CD4-positive, alpha-beta T cell treated with Interleukin-17A for 4 hours (primary cell): ENCODE measurements around the gene MSANTD1.

Experiments used
- DNase-seq: peaks from one replicate; pipeline ENCODE4 v3.0.0-alpha.2; 2020; ENCODE audit warnings: mixed read lengths

Gene MSANTD1

GRCh38 chr4:3267576-3268394 is 18.8 kb downstream of the MSANTD1 start:
- no peak for DNase-seq

GRCh38 chr4:3268395-3269104 is 19.6 kb downstream of the MSANTD1 start:
- DNase-seq: no peak

GRCh38 chr4:3269105-3269927 is 20.4 kb downstream of the MSANTD1 start:
- DNase-seq: no peak

DNA sequence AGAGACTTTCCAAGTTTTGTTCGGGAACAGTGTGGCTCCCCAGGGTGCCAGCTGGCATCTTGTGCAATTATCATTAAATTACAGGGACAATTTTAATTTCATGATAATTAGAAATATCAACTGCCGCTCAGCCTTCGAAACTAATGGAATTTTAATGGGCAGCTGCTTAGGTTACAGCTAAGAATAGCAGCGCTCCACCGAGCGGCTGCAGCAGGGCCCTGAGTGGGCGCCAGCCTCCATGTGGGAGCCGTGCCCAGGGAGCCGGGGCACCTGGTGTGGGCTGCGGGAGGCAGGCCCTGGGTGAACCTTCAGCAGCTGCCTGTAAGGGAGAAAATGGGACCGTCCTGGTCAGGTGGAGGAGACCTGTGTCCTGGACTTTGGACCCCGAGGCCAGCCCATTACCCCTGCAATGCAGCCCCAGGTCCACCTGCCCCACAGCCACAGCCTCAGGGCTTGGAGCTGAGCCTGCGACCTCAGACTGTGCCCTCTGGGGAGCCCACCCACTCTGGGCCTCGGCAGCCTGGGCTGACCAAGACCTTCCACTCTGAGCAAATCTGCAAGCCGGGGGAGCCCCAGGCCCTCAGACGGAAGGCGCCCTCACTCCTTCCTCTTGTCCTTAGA is 21.1 kb downstream of the MSANTD1 start:
- DNase-seq: no peak

DNA sequence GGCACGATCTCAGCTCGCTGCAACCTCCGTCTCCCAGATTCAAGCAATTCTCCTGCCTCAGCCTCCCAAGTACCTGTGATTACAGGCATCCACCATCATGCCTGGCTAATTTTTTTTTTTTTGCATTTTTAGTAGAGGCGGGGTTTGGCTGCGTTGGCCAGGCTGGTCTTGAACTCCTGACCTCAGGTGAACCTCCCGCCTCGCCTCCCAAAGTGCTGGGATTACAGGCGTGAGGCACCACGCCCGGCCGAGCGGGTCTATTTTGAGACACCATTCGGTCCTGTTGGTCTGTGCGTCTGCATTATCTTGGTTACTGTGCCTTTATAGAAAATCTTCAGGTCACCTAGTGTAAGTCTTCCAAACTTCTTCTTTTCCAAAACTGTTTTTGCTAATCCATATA is 22.2 kb downstream of the MSANTD1 start:
- DNase-seq: no peak

DNA sequence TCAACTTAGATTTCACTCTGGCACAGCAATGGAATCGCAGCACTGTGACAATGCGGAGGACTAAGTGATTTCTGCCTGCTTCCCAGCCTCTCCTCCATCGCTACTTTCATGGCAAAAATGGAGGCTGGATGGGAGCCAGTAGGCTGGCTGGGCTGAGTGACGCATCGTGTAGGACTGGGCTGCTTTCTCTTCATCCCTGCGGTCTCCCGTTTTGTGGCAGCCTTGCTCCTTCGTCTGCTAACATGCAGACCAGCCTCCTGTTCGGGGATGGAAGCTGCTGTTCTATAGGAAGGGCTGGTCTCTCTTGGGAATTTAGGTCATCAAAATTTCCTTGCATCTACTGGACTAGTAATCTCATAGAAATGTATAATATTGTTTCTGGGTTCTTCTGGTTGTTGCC is 28.0 kb downstream of the MSANTD1 start:
- DNase-seq: no peak

DNA sequence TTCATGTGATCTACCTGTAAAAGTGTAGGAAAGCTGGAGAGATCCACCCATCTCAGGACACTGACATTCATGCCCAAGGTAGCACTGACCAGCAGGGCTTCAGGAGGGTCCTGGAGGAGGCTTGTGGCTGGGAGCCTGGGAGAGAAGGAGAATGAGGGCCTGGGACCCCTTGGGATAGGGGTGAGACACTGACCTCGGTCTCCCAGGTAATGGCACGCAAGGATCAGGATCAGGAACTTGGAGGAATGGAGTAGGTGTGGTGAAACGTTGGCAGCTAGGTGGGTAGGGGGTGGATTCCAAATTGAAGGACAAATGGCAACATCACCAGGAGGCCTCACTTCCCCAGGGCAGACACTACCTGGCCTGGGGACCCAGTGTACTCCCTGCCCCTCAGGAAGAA is 31.5 kb downstream of the MSANTD1 start:
- DNase-seq: no peak

DNA sequence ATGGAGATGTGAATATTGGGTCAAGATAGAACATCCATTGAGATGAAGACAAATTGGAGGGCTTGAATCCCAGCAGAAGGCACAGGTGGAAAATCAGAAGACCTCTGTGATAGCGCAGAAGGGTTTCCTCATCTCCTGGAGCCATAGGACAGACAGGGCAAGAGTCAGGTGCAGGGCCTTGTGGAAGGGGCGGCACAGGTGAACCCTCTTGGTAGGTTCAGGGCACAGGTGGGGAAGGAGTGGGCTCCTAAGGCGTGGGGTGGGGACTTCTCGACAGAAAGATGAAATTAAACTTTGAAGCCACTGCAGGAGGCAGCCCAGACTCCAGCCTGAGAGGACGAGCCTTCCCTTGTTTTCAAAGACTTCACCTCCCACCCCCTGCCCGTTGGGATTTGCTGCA is 34.5 kb downstream of the MSANTD1 start:
- DNase-seq: no peak

DNA sequence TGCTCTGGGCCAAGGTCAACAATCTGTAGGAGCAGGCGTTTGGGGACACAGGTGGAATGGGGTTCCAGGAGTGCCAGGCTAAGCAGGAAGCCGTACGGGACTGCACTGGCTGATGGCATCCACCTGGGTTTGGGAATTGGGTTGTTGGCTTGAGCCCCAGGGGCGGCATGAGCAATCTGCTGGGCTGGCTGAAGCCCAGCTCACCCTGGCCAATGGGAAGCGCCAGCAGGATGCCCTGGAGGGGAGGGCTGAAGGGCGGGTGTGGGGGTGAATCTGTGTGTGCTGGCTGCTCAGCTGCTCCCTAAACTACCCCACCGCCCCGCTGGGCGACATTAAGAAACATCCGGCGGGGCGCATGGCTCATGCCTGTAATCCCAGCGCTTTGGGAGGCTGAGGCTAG is 35.0 kb downstream of the MSANTD1 start:
- DNase-seq: no peak

GRCh38 chr4:3284734-3285557 is 36.0 kb downstream of the MSANTD1 start:
- no peak for DNase-seq

DNA sequence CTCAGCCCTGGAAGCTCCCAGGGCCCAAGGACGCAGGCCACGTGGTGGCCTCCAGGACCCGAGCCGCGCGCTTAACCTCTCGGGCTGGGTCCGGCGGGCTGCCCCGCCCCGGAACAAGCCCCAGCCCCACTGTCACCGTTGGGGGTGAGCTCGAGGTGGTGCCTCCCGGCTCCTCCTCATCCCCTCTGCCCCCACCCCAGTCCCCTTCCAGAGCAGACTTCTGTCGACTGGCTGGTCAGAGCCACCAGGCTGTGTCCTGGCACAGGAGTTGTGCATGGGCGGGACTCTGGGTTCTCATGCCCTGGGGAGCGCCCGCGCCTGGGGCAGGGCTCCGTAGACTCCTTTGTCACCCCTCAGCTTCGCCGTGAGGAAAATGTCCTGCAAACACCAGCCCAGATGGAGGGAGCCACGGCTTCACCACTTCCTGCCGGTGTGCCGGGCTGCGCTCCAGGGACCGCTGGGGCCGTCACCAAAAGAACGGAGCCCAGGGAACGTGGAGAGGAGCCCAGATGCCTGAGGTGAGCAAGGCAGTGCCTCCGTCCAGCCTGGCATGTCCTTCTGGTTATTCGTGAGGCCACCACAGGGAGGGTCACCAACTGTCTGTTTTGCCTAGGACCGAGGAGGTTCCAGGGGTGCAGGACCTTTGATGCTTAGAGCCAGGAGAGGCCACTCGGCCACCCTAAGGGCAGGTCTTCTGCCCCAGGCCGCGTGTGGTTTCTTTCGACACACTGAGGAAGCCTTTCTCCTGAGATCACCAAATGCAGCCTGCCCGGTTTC is 36.8 kb downstream of the MSANTD1 start:
- no peak for DNase-seq

GRCh38 chr4:3286335-3287175 is 37.6 kb downstream of the MSANTD1 start:
- no peak for DNase-seq

- no peak for DNase-seq
Measured at GRCh38 chr4:3287271-3287971, 38.5 kb downstream of the MSANTD1 start.

DNA sequence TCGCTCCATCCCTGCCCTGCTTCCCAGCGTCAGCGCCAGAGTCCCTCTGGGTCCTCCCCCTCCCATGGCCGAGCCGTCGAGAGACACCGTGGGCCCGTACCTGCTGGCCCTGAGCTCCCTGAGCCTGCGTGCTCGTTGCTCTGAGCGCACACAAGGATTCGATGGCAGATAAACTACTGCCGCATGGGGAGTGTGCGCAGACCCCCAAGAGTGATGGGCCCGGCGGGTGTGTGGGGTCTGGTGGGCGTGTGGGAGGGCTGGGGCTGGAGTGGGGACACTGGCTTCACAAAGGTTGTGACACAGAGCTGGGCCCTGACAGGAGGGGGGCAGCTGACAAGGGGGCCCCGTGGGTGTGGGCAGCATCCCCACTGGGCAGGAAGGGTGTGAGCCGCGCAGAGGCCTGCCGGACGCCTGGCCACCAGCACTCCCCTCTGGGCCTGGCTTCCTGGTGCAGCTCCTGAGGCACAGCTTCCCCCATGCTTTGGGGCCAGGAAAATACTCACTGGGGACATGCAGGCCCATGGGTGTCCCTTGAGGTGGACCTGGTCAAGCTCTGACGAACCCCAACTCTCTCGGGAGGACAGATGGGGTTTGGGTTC is 39.1 kb downstream of the MSANTD1 start:
- DNase-seq: no peak

DNA sequence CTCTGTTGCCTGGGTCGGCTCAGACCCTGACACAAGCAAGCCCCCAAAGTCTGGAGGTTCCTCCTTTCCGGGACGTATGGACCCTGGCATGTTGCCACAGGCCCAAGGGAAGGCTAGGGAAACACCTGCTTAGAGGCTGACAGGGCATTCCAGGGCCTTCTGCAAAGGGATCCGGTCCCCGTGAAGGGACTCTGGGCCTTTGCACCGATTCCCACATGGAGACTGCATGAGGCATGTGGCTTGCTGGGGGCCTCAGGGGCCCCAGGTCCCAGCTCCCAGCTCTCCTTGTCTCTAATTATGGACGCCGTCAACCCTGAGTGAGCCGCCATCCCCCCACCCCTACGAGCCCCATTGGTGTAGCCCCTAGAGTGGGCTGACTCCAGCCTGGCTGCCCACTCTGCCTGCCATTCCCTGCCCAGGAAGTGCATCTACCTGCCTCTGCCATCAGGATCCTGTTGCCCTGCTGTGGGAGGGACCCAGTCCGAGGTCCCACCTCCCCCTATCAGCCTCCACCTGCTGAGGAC is 39.7 kb downstream of the MSANTD1 start:
- DNase-seq: no peak

DNA sequence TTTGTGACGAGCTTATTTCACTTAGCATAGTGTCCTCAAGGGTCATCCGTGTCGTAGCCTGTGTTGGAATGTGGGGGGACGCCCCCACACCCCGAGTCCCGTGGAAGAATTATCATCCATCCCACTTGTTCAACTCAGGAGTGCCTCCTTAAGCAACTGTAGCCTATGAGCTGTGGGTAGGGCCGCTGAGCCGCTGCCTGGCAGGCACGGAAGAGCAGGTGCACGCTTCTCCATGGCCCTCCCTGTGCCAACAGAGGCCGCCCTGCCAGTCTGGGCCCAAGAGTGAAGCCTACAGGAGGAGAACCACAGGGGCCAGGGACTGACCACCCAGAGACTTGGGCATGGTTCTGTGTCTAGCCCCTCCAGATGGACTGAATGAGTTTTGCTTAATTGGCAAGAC is 41.5 kb downstream of the MSANTD1 start:
- no peak for DNase-seq

- DNase-seq: no peak
Measured at GRCh38 chr4:3290889-3291321, 41.9 kb downstream of the MSANTD1 start.

GRCh38 chr4:3291411-3291968 is 42.5 kb downstream of the MSANTD1 start:
- DNase-seq: no peak
